GM12878 (cell line): ENCODE data around the gene C1QTNF1. TPM values are rescaled to one million over a fixed set of nuclear protein-coding genes. Genes with fewer than 3 reads are reported as not detected.

ENCODE experiments used
- ATAC-seq: fragments of 200-7000 bp; cut with Tn5 transposase; 3 replicates; pipeline ENCODE4 v1.9.1; 2020; ENCODE audit warnings: mild to moderate bottlenecking, moderate library complexity
- BruUV-seq: library from RNA; stranded (reverse); fragments of 400-500 nt; replicated peaks from 2 replicates; lab custom pipeline; 2021; lab: Mats Ljungman, UMichigan
- CTCF ChIA-PET: fragments of 300-600 bp; sonication (Branson Sonifier 250); formaldehyde crosslinking; extraction: SDS; loops from one replicate; lab custom pipeline; 2021; ENCODE audit warnings: inconsistent platforms; lab: Yijun Ruan, JAX
- POLR2A ChIA-PET: fragments of 350-600 bp; formaldehyde crosslinking; extraction: SDS; loops from one replicate; lab custom pipeline; 2021; ENCODE audit warnings: inconsistent platforms; lab: Charles Lee
- RAD21 ChIA-PET: fragments of 300-600 bp; sonication (Branson Sonifier 250); formaldehyde crosslinking; loops from one replicate; lab custom pipeline; 2023; ENCODE audit warnings: antibody characterized with exemption; ENCODE audit not compliant: unreplicated experiment; lab: Charles Lee
- SMC1A ChIA-PET: fragments of 300-600 bp; sonication (Branson Sonifier 250); formaldehyde crosslinking; loops from one replicate; lab custom pipeline; 2023; ENCODE audit not compliant: unreplicated experiment, uncharacterized antibody; lab: Charles Lee
- DNase-seq: peaks from one replicate; pipeline ENCODE4 v3.0.0-alpha.2; 2011; ENCODE audit warnings: low read depth, low spot score
- FAIRE-seq: peaks from 3 replicates; lab custom pipeline; 2011; peaks lifted over from hg19 to GRCh38; lab: Jason Lieb, UNC
- H2AFZ ChIP-seq: 2 replicates; pipeline ENCODE4 v1.6.0; 2011; ENCODE audit warnings: low read depth, low read length, control low read depth; ENCODE audit not compliant: control insufficient read depth
- H3K27ac ChIP-seq: 2 replicates; pipeline ENCODE4 v1.5.1; 2011; ENCODE audit warnings: control low read depth; ENCODE audit not compliant: control insufficient read depth, insufficient read depth
- H3K27me3 ChIP-seq, 2 experiments: replicated peaks in 1 of 2; 2 replicates each; pipeline versions ENCODE4 v1.6.0 to v1.6.1; 2011; ENCODE audit warnings: low read length in 1 of 2; ENCODE audit not compliant: control insufficient read depth in 2 of 2, insufficient read depth in 2 of 2
- H3K36me3 ChIP-seq, 2 experiments: 2 replicates each; pipeline ENCODE4 v1.5.1; 2011; ENCODE audit warnings: low read length in 1 of 2; ENCODE audit not compliant: control insufficient read depth in 2 of 2, insufficient read depth in 2 of 2
- H3K4me1 ChIP-seq: 2 replicates; pipeline ENCODE4 v1.6.1; 2011; ENCODE audit warnings: mild to moderate bottlenecking, low read length, moderate library complexity, mixed read lengths; ENCODE audit not compliant: control insufficient read depth, insufficient read depth
- H3K4me2 ChIP-seq: 2 replicates; pipeline ENCODE4 v1.6.0; 2011; ENCODE audit warnings: control low read depth; ENCODE audit not compliant: control insufficient read depth, insufficient read depth
- H3K4me3 ChIP-seq: fragments of 200-600 bp; sonication (generic); 2 replicates; pipeline ENCODE4 v1.5.1; 2016
- H3K79me2 ChIP-seq: 2 replicates; pipeline ENCODE4 v1.6.0; 2011; ENCODE audit warnings: low read length; ENCODE audit not compliant: control insufficient read depth, insufficient read depth
- H3K9ac ChIP-seq: 2 replicates; pipeline ENCODE4 v1.8.0; 2011; ENCODE audit warnings: low read length, control low read depth, mixed read lengths; ENCODE audit not compliant: control insufficient read depth, insufficient read depth
- H3K9me3 ChIP-seq: replicated peaks from 3 replicates; pipeline ENCODE4 v1.5.1; 2011; ENCODE audit warnings: mild to moderate bottlenecking, low read length; ENCODE audit not compliant: control insufficient read depth, insufficient read depth
- H4K20me1 ChIP-seq: 2 replicates; pipeline ENCODE4 v1.6.0; 2011; ENCODE audit not compliant: control insufficient read depth, insufficient read depth
- ATF3 ChIP-seq: IDR thresholded peaks from 2 replicates; pipeline ENCODE4 v1.6.1; 2011; ENCODE audit warnings: low read depth, mild to moderate bottlenecking, low read length, moderate library complexity, borderline replicate concordance; ENCODE audit errors: extremely low read depth
- BHLHE40 ChIP-seq, 2 experiments: fragments of 450-650 bp in 1 of 2; IDR thresholded peaks; 2 replicates each; pipeline ENCODE4 v1.6.1; 2011 to 2017; ENCODE audit warnings: low read depth in 2 of 2, borderline replicate concordance in 1 of 2, improper control_type of control experiment in 1 of 2, low read length in 1 of 2, mild to moderate bottlenecking in 1 of 2
- HDAC6 ChIP-seq: fragments of 200-600 bp; sonication (generic); IDR thresholded peaks from one replicate; pipeline ENCODE4 v1.8.0; 2017; ENCODE audit warnings: antibody characterized with exemption; ENCODE audit not compliant: unreplicated experiment
- IKZF2 ChIP-seq, 2 experiments: fragments of 450-650 bp; IDR thresholded peaks; 2 replicates each; pipeline ENCODE4 v1.6.1; 2017; ENCODE audit warnings: mild to moderate bottlenecking in 2 of 2, moderate library complexity in 2 of 2
- MEF2B ChIP-seq: fragments of 450-650 bp; IDR thresholded peaks from 2 replicates; pipeline ENCODE4 v1.6.1; 2018; ENCODE audit warnings: mild to moderate bottlenecking, moderate library complexity; ENCODE audit not compliant: partially characterized antibody, poor library complexity, severe bottlenecking
- MXI1 ChIP-seq: fragments of 150-350 bp; IDR thresholded peaks from 2 replicates; pipeline ENCODE4 v1.6.1; 2011; ENCODE audit warnings: low read depth, mild to moderate bottlenecking, inconsistent platforms, low read length, improper control_type of control experiment
- PBX3 ChIP-seq: IDR thresholded peaks from 2 replicates; pipeline ENCODE4 v1.6.1; 2011; ENCODE audit warnings: mild to moderate bottlenecking, low read depth, low read length, moderate library complexity; ENCODE audit not compliant: insufficient replicate concordance
- RUNX3 ChIP-seq: IDR thresholded peaks from 2 replicates; pipeline ENCODE4 v1.6.1; 2012; ENCODE audit warnings: low read length, inconsistent platforms
- SP1 ChIP-seq: IDR thresholded peaks from one replicate; pipeline ENCODE4 v1.6.1; 2011; ENCODE audit warnings: low read depth, low read length
- SUZ12 ChIP-seq: fragments of 200-600 bp; sonication (generic); IDR thresholded peaks from one replicate; pipeline ENCODE4 v1.6.1; 2018; ENCODE audit warnings: antibody characterized with exemption, mild to moderate bottlenecking; ENCODE audit not compliant: unreplicated experiment
- ZNF687 ChIP-seq: fragments of 450-650 bp; IDR thresholded peaks from 2 replicates; pipeline ENCODE4 v1.6.1; 2017; ENCODE audit warnings: mild to moderate bottlenecking, moderate library complexity
- ZSCAN29 ChIP-seq: fragments of 450-650 bp; IDR thresholded peaks from 2 replicates; pipeline ENCODE4 v1.6.1; 2017; ENCODE audit warnings: mild to moderate bottlenecking, moderate library complexity
- WGBS: methylation state at CpG from one replicate; pipeline ENCODE4 v1.1.6; 2016; ENCODE audit warnings: low lambda C conversion rate; ENCODE audit not compliant: insufficient replicate concordance, insufficient coverage; ENCODE audit errors: missing lambda C conversion rate; 5-methylcytosine and 5-hydroxymethylcytosine counted together
- in situ Hi-C: fragments of 300-500 bp; cut with MboI; formaldehyde crosslinking; loops from 9 replicates; pipeline ENCODE4 v1.14.3; 2018; ENCODE audit warnings: mixed read lengths
- intact Hi-C: fragments of 100-400 bp; cut with micrococcal nuclease; formaldehyde crosslinking; loops from one replicate; pipeline ENCODE4 v1.14.2; 2022; ENCODE audit not compliant: unreplicated experiment
- polyA plus RNA-seq, 11 experiments: library from polyadenylated mRNA; depleted of rRNA in 4 of 11; unstranded in 6 of 11; stranded (reverse) in 5 of 11; fragments of >200 nt; fragmentation: Nextera tagmentation in 4 of 11; fragmentation: Illumina TruSeq in 1 of 11; extraction: Ambion mirVana in 4 of 11; extraction: Trizol in 1 of 11; gene quantifications; 1 replicate in 1 of 11; 2 replicates in 10 of 11; pipeline versions ENCODE4 v1.2.1 to v1.2.3, GENCODE V29; 2011 to 2016; ENCODE audit warnings: inconsistent platforms in 2 of 11, missing spikeins in 2 of 11, low read depth in 1 of 11
- total RNA-seq, 4 experiments: library from RNA; depleted of rRNA in 3 of 4; stranded (reverse); fragments of >200 nt in 3 of 4; fragmentation: Illumina TruSeq in 1 of 4; extraction: Trizol in 1 of 4; gene quantifications; 2 replicates each; pipeline versions ENCODE4 v1.2.1 to v1.2.3, GENCODE V29; 2013 to 2021
- TF ChIP-seq, protein P1 (sequence below): fragments of 150-350 bp; IDR thresholded peaks from 2 replicates; pipeline ENCODE4 v1.6.1; 2016; ENCODE audit warnings: low read depth, low read length

The C1QTNF1 gene
- total and polyA plus RNA-seq, 10 of the 15 experiments (the other 5 are each of a cell fraction or from before 2014, with no cell fraction given), result 0.05 to 1.1 (median 0.15) TPM; not detected in 4

DNA sequence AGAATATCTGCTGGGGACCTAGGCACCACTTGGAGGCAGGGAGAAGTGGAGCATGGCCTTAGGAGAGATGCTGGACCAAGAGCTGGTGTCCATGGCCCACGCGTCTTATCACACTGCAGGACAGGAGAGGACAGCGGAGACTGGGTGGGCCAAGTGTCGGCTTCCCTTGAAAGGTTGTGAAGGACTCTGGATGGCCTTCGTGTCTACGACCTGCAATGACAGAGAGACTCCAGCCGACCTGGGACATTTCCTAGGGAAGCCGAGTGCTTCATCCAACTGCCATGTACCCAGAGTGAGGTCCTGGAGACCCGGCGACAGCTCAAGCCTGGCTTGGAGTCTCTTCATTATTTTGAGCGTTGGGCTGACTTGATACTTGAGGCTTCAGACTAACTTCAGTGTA, 20.5 kb downstream of the C1QTNF1 start:
- intact Hi-C loops, result no loop called here
- no peak for DNase-seq
- no peak for FAIRE-seq
- TF ChIP-seq ZSCAN29 (no peak), SP1 (no peak), MEF2B (no peak), SUZ12 (no peak), ZNF687 (no peak), IKZF2 (IDR thresholded peaks at IDR 0.05) (no peak), BHLHE40 (IDR thresholded peaks at IDR 0.05; ENCODE audit: borderline replicate concordance in 1 of 2, low read depth in 2 of 2, low read length in 1 of 2) (no peak), PBX3 (no peak), RUNX3 (no peak), HDAC6 (no peak), ATF3 (no peak), MXI1 (no peak)
- TF ChIP-seq, protein P1, sequence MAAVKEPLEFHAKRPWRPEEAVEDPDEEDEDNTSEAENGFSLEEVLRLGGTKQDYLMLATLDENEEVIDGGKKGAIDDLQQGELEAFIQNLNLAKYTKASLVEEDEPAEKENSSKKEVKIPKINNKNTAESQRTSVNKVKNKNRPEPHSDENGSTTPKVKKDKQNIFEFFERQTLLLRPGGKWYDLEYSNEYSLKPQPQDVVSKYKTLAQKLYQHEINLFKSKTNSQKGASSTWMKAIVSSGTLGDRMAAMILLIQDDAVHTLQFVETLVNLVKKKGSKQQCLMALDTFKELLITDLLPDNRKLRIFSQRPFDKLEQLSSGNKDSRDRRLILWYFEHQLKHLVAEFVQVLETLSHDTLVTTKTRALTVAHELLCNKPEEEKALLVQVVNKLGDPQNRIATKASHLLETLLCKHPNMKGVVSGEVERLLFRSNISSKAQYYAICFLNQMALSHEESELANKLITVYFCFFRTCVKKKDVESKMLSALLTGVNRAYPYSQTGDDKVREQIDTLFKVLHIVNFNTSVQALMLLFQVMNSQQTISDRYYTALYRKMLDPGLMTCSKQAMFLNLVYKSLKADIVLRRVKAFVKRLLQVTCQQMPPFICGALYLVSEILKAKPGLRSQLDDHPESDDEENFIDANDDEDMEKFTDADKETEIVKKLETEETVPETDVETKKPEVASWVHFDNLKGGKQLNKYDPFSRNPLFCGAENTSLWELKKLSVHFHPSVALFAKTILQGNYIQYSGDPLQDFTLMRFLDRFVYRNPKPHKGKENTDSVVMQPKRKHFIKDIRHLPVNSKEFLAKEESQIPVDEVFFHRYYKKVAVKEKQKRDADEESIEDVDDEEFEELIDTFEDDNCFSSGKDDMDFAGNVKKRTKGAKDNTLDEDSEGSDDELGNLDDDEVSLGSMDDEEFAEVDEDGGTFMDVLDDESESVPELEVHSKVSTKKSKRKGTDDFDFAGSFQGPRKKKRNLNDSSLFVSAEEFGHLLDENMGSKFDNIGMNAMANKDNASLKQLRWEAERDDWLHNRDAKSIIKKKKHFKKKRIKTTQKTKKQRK, result no peak

More for the DNA sequence above, 20.5 kb downstream of the C1QTNF1 start:
- Histone ChIP-seq H3K36me3 (no peaks in the 10 kb centered on the region), H3K4me1 (no peaks in the 10 kb centered on the region), H3K79me2 (no peaks in the 10 kb centered on the region), H2AFZ (no peak overlapping the region), H3K9ac (no peak overlapping the region), H3K27ac (no peak overlapping the region), H3K4me3 (no peak overlapping the region), H3K27me3 (no peaks in the 10 kb centered on the region; a peak in 1 of 4 replicates), H4K20me1 (no peaks in the 10 kb centered on the region; the same call in 1 of the 2 replicates), H3K9me3 (no peaks in the 10 kb centered on the region), H3K4me2 (no peak overlapping the region)
- in situ Hi-C loops, result no loop called here
- RAD21 ChIA-PET, result interaction anchor here (2.1 kb wide), 1 partner anchor 348 kb away, joined by 7 read pairs; no protein-coding TSS in a partner anchor
- CTCF ChIA-PET, result interaction anchor here (0.6 to 2.9 kb wide), 10 partner anchors 8 to 1347 kb away, joined by 3 to 27 read pairs (median 4); partner anchors contain the start of gene LGALS3BP
- POLR2A ChIA-PET, result no interaction called here
- no TSS peak for BruUV-seq
- WGBS, result 49% methylated on average over 11 of the region's 11 CpGs
- SMC1A ChIA-PET, result no interaction called here
- no peak for ATAC-seq
